ENCODE measurements around the gene KREMEN1. TPM values are rescaled to one million over a fixed set of nuclear protein-coding genes. Genes with fewer than 3 reads are reported as not detected.

The KREMEN1 gene
- total RNA-seq, 1 donor from 2014 or later: 7.1 TPM

- no peak for TF ChIP-seq CTCF (IDR thresholded peaks at IDR 0.05; ENCODE audit: insufficient read depth, low read length, poor library complexity, severe bottlenecking)
- Histone ChIP-seq H3K4me3 (ENCODE audit: low read depth, low read length) (no peak overlapping the region), H3K36me3 (ENCODE audit: control insufficient read depth, insufficient read depth, low read length) (no peaks in the 10 kb centered on the region), H3K27me3 (ENCODE audit: control insufficient read depth, insufficient read depth, low read length) (no peaks in the 10 kb centered on the region)
- no peak for DNase-seq (ENCODE audit: low read depth)
These were observed 25.5 kb downstream of the KREMEN1 start for GRCh38 chr22:29098296-29098695.

GRCh38 chr22:29102300-29102699 is 29.5 kb downstream of the KREMEN1 start:
- Histone ChIP-seq H3K27me3 (ENCODE audit: control insufficient read depth, insufficient read depth, low read length) (no peaks in the 10 kb centered on the region), H3K4me3 (ENCODE audit: low read depth, low read length) (no peak overlapping the region), H3K36me3 (ENCODE audit: control insufficient read depth, insufficient read depth, low read length) (no peaks in the 10 kb centered on the region)
- DNase-seq (ENCODE audit: low read depth): no peak
- no peak for TF ChIP-seq CTCF (IDR thresholded peaks at IDR 0.05; ENCODE audit: insufficient read depth, low read length, poor library complexity, severe bottlenecking)

GRCh38 chr22:29103121-29103520 is 30.3 kb downstream of the KREMEN1 start:
- H3K4me3 ChIP-seq (ENCODE audit: low read depth, low read length): no peak overlapping the region
- no peak for TF ChIP-seq CTCF (IDR thresholded peaks at IDR 0.05; ENCODE audit: insufficient read depth, low read length, poor library complexity, severe bottlenecking)
- no peak for DNase-seq (ENCODE audit: low read depth)
- H3K27me3 ChIP-seq (ENCODE audit: control insufficient read depth, insufficient read depth, low read length): no peaks in the 10 kb centered on the region
- H3K36me3 ChIP-seq (ENCODE audit: control insufficient read depth, insufficient read depth, low read length): no peaks in the 10 kb centered on the region

- H3K27me3 ChIP-seq (ENCODE audit: control insufficient read depth, insufficient read depth, low read length): no peaks in the 10 kb centered on the region
- no peaks in the 10 kb centered on the region for H3K36me3 ChIP-seq (ENCODE audit: control insufficient read depth, insufficient read depth, low read length)
- no peak overlapping the region for H3K4me3 ChIP-seq (ENCODE audit: low read depth, low read length)
- TF ChIP-seq CTCF (IDR thresholded peaks at IDR 0.05; ENCODE audit: insufficient read depth, low read length, poor library complexity, severe bottlenecking): no peak
- DNase-seq (ENCODE audit: low read depth): no peak
These were observed 32.6 kb downstream of the KREMEN1 start for GRCh38 chr22:29105468-29105867.

GRCh38 chr22:29106839-29107238 is 34.0 kb downstream of the KREMEN1 start:
- TF ChIP-seq CTCF (IDR thresholded peaks at IDR 0.05; ENCODE audit: insufficient read depth, low read length, poor library complexity, severe bottlenecking): no peak
- H3K27me3 ChIP-seq (ENCODE audit: control insufficient read depth, insufficient read depth, low read length): no peaks in the 10 kb centered on the region
- no peak overlapping the region for H3K4me3 ChIP-seq (ENCODE audit: low read depth, low read length)
- no peaks in the 10 kb centered on the region for H3K36me3 ChIP-seq (ENCODE audit: control insufficient read depth, insufficient read depth, low read length)
- DNase-seq (ENCODE audit: low read depth): no peak

- no peak for DNase-seq (ENCODE audit: low read depth)
- H3K4me3 ChIP-seq (ENCODE audit: low read depth, low read length): no peak overlapping the region
- no peaks in the 10 kb centered on the region for H3K27me3 ChIP-seq (ENCODE audit: control insufficient read depth, insufficient read depth, low read length)
- H3K36me3 ChIP-seq (ENCODE audit: control insufficient read depth, insufficient read depth, low read length): no peaks in the 10 kb centered on the region
- TF ChIP-seq CTCF (IDR thresholded peaks at IDR 0.05; ENCODE audit: insufficient read depth, low read length, poor library complexity, severe bottlenecking): no peak
These were observed 35.3 kb downstream of the KREMEN1 start for GRCh38 chr22:29108137-29108536.

Measured in kidney epithelial cell (primary cell).